CD14-positive monocyte (primary cell): Measurements from ENCODE around the gene LRP8. TPM values are rescaled to one million over a fixed set of nuclear protein-coding genes. Genes with fewer than 3 reads are reported as not detected.

Source experiments
- DNase-seq, 3 donors: peaks; one replicate each; pipeline ENCODE4 v3.0.0-alpha.2; 2011 to 2022
- H2AFZ ChIP-seq: 2 replicates; pipeline ENCODE4 v1.6.0; 2012; ENCODE audit warnings: mild to moderate bottlenecking, low read depth, low read length, inconsistent platforms; ENCODE audit not compliant: insufficient read depth, poor library complexity, severe bottlenecking
- H3K27ac ChIP-seq, 2 donors: 1 replicate in 1 of 2; 2 replicates in 1 of 2; pipeline ENCODE4 v1.5.1; 2012 to 2013; ENCODE audit warnings: low read length in 2 of 2, control low read depth in 1 of 2, inconsistent platforms in 1 of 2, low read depth in 1 of 2, mild to moderate bottlenecking in 1 of 2
- H3K27me3 ChIP-seq, 2 donors: one replicate each; pipeline versions ENCODE4 v1.6.0 to v1.6.1; 2011 to 2013; ENCODE audit warnings: low read length in 2 of 2; ENCODE audit not compliant: control insufficient read depth in 2 of 2, insufficient read depth in 2 of 2
- H3K36me3 ChIP-seq, 2 donors: replicated peaks in 1 of 2; 1 replicate in 1 of 2; 2 replicates in 1 of 2; pipeline versions ENCODE4 v1.5.1 to v1.6.1; 2012 to 2013; ENCODE audit warnings: low read length in 2 of 2, control low read depth in 1 of 2, inconsistent platforms in 1 of 2, mild to moderate bottlenecking in 1 of 2; ENCODE audit not compliant: insufficient read depth in 2 of 2, control insufficient read depth in 1 of 2
- H3K4me1 ChIP-seq, 2 donors: 1 replicate in 1 of 2; 2 replicates in 1 of 2; pipeline versions ENCODE4 v1.5.1 to v1.6.1; 2012 to 2013; ENCODE audit warnings: low read length in 2 of 2, control low read depth in 1 of 2, inconsistent platforms in 1 of 2, mild to moderate bottlenecking in 1 of 2, moderate library complexity in 1 of 2; ENCODE audit not compliant: insufficient read depth in 2 of 2, control insufficient read depth in 1 of 2
- H3K4me2 ChIP-seq: replicated peaks from 2 replicates; pipeline ENCODE3; 2012; ENCODE audit warnings: low read length, moderate library complexity, mild to moderate bottlenecking; ENCODE audit not compliant: poor library complexity, severe bottlenecking; ENCODE audit errors: extremely low read depth
- H3K4me3 ChIP-seq, 3 experiments: fragments of 200-600 bp in 1 of 3; sonication (generic) in 1 of 3; replicated peaks in 1 of 3; 1 replicate in 2 of 3; 2 replicates in 1 of 3; pipeline ENCODE4 v1.5.1; 2011 to 2013; ENCODE audit warnings: low read length in 3 of 3, mild to moderate bottlenecking in 3 of 3, control low read depth in 2 of 3, low read depth in 2 of 3, inconsistent platforms in 1 of 3, moderate library complexity in 1 of 3
- H3K79me2 ChIP-seq: 2 replicates; pipeline ENCODE4 v1.6.0; 2012; ENCODE audit warnings: mild to moderate bottlenecking, control low read depth, inconsistent platforms, low read length, moderate library complexity; ENCODE audit not compliant: insufficient read depth
- H3K9ac ChIP-seq: 2 replicates; pipeline ENCODE4 v1.6.0; 2017; ENCODE audit warnings: low read length, mild to moderate bottlenecking; ENCODE audit not compliant: insufficient read depth, poor library complexity, severe bottlenecking
- H3K9me3 ChIP-seq, 2 donors: replicated peaks in 1 of 2; 1 replicate in 1 of 2; 2 replicates in 1 of 2; pipeline versions ENCODE4 v1.5.1 to v1.6.1; 2012 to 2013; ENCODE audit warnings: low read length in 2 of 2, control low read depth in 1 of 2; ENCODE audit not compliant: control insufficient read depth in 1 of 2, insufficient read depth in 1 of 2
- H4K20me1 ChIP-seq: 2 replicates; pipeline ENCODE4 v1.6.0; 2012; ENCODE audit warnings: mild to moderate bottlenecking, low read length, control low read depth, moderate library complexity; ENCODE audit not compliant: insufficient read depth
- H3K27ac Mint-ChIP-seq, 7 donors: one replicate each; pipeline ENCODE4 v1.8.0; 2020; ENCODE audit warnings: mild to moderate bottlenecking in 7 of 7, mixed read lengths in 7 of 7, moderate library complexity in 6 of 7, inconsistent platforms in 2 of 7
- H3K27me3 Mint-ChIP-seq, 3 donors: one replicate each; pipeline ENCODE4 v1.8.0; 2021 to 2022; ENCODE audit warnings: low read depth in 3 of 3, mild to moderate bottlenecking in 3 of 3, mixed read lengths in 3 of 3, moderate library complexity in 3 of 3, inconsistent platforms in 1 of 3
- H3K36me3 Mint-ChIP-seq, 2 donors: one replicate each; pipeline ENCODE4 v1.8.0; 2020; ENCODE audit warnings: mixed read lengths in 2 of 2, inconsistent platforms in 1 of 2, mild to moderate bottlenecking in 1 of 2
- H3K4me1 Mint-ChIP-seq: one replicate; pipeline ENCODE4 v1.8.0; 2020; ENCODE audit warnings: mild to moderate bottlenecking, mixed read lengths
- H3K4me3 Mint-ChIP-seq, 2 donors: one replicate each; pipeline ENCODE4 v1.8.0; 2020; ENCODE audit warnings: mild to moderate bottlenecking in 2 of 2, mixed read lengths in 2 of 2, moderate library complexity in 1 of 2
- H3K9me3 Mint-ChIP-seq, 7 donors: one replicate each; pipeline ENCODE4 v1.8.0; 2020 to 2022; ENCODE audit warnings: mixed read lengths in 7 of 7, mild to moderate bottlenecking in 6 of 7, moderate library complexity in 6 of 7, inconsistent platforms in 2 of 7
- WGBS: methylation state at CpG from one replicate; pipeline ENCODE4 v1.1.5; 2013; ENCODE audit warnings: missing lambda C conversion rate; ENCODE audit not compliant: insufficient coverage; 5-methylcytosine and 5-hydroxymethylcytosine counted together
- intact Hi-C, 2 donors: fragments of 100-400 bp; cut with micrococcal nuclease; formaldehyde crosslinking; loops; one replicate each; pipeline versions ENCODE4 v1.15.0 to v1.15.1; 2023
- polyA plus RNA-seq, 3 donors: library from polyadenylated mRNA; depleted of rRNA in 1 of 3; unstranded in 2 of 3; stranded (reverse) in 1 of 3; fragments of 300-500 nt in 2 of 3; fragments of >200 nt in 1 of 3; fragmentation: Illumina TruSeq in 2 of 3; gene quantifications; 1 replicate in 2 of 3; 2 replicates in 1 of 3; pipeline ENCODE4 v1.2.3, GENCODE V29; 2012 to 2021
- TF ChIP-seq, protein P1 (sequence below): fragments of 200-600 bp; IDR thresholded peaks from one replicate; pipeline ENCODE4 v1.8.0; 2022; ENCODE audit warnings: antibody characterized with exemption, mild to moderate bottlenecking

LRP8 gene
- polyA plus RNA-seq, 3 donors, result 0.76 to 11.3 (median 0.95) TPM

DNA sequence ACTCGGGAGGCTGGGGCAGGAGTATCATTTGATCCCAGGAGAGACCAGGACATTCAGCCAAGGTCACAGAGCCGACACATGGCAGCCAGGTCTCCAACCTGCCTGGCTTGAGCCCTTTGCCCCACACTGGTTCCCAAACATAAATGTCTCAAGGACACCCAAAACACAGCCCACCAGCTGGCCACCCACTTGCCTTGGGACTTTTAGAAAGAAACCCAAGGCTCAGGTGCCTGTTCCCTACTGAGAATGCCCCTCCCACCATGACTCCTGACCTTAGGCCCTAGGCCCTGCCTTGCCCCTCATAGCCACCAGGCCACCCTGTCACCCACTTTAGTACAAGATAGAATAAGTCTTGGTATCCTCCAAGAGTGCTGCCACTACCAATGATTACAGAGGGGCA, 41.9 kb upstream of the LRP8 start:
- Histone ChIP-seq H3K4me1 (peaks cover 29 to 38% of the 10 kb centered on the region in 2 donors), H4K20me1 (no peaks in the 10 kb centered on the region), H3K4me3 (no peak overlapping the region), H3K27ac (no peak overlapping the region), H3K9ac (no peak overlapping the region), H3K9me3 (no peaks in the 10 kb centered on the region), H2AFZ (no peak overlapping the region), H3K36me3 (no peaks in the 10 kb centered on the region), H3K4me2 (no peak overlapping the region), H3K27me3 (no peaks in the 10 kb centered on the region), H3K79me2 (no peaks in the 10 kb centered on the region)
- WGBS, result 100% methylated on average over 1 of the region's 2 CpGs
- Mint-ChIP-seq H3K4me1 (peaks cover 34% of the 10 kb centered on the region), H3K27ac (no peak overlapping the region), H3K9me3 (peaks cover 0 to 3% (median 0%) of the 10 kb centered on the region in 7 donors), H3K4me3 (no peak overlapping the region), H3K36me3 (no peaks in the 10 kb centered on the region), H3K27me3 (peaks cover 2 to 3% (median 3%) of the 10 kb centered on the region in 3 donors)
- TF ChIP-seq, protein P1, sequence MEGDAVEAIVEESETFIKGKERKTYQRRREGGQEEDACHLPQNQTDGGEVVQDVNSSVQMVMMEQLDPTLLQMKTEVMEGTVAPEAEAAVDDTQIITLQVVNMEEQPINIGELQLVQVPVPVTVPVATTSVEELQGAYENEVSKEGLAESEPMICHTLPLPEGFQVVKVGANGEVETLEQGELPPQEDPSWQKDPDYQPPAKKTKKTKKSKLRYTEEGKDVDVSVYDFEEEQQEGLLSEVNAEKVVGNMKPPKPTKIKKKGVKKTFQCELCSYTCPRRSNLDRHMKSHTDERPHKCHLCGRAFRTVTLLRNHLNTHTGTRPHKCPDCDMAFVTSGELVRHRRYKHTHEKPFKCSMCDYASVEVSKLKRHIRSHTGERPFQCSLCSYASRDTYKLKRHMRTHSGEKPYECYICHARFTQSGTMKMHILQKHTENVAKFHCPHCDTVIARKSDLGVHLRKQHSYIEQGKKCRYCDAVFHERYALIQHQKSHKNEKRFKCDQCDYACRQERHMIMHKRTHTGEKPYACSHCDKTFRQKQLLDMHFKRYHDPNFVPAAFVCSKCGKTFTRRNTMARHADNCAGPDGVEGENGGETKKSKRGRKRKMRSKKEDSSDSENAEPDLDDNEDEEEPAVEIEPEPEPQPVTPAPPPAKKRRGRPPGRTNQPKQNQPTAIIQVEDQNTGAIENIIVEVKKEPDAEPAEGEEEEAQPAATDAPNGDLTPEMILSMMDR, result no peak
- intact Hi-C loops, result no loop called here
- DNase-seq, result no peak

- Mint-ChIP-seq H3K4me1 (peaks cover 34% of the 10 kb centered on the region), H3K27ac (no peak overlapping the region), H3K27me3 (peaks cover 3 to 4% (median 3%) of the 10 kb centered on the region in 3 donors), H3K9me3 (peaks cover 0 to 6% (median 0%) of the 10 kb centered on the region in 7 donors), H3K4me3 (no peak overlapping the region), H3K36me3 (no peaks in the 10 kb centered on the region)
- Histone ChIP-seq H3K36me3 (no peaks in the 10 kb centered on the region), H3K4me2 (no peak overlapping the region), H3K27me3 (no peaks in the 10 kb centered on the region), H3K27ac (no peak overlapping the region), H3K4me3 (no peak overlapping the region), H3K9ac (no peak overlapping the region), H4K20me1 (no peaks in the 10 kb centered on the region), H3K9me3 (no peaks in the 10 kb centered on the region), H3K79me2 (no peaks in the 10 kb centered on the region), H2AFZ (peak overlapping the region; percentile 79), H3K4me1 (peaks cover 29 to 38% of the 10 kb centered on the region in 2 donors)
- 93% methylated on average over 5 of the region's 11 CpGs for WGBS
- DNase-seq, result no peak
- intact Hi-C loops, result no loop called here
- TF ChIP-seq, protein P1, result no peak
Measured at GRCh38 chr1:53369034-53369750, 41.3 kb upstream of the LRP8 start.
